Measurements from ENCODE around the gene AP1M2.
"Not testable (repeated sequence)": the region's sequence is repeated elsewhere in the genome, so short reads cannot be mapped to it uniquely, and the experiment has no call there.

The AP1M2 gene

GRCh38 chr19:10565028-10565566 lies 22.0 kb downstream of the AP1M2 start:
- DNase-seq (ENCODE audit: low read depth): no peak

- DNase-seq (ENCODE audit: low read depth): no peak
These were observed 24.5 kb downstream of the AP1M2 start for GRCh38 chr19:10562609-10563008.

- no peak for DNase-seq (ENCODE audit: low read depth)
These were observed 27.0 kb downstream of the AP1M2 start for GRCh38 chr19:10560154-10560553.

GRCh38 chr19:10557603-10558197 lies 29.4 kb downstream of the AP1M2 start:
- no peak for DNase-seq (ENCODE audit: low read depth)

- DNase-seq (ENCODE audit: low read depth): no peak
These were observed 31.5 kb downstream of the AP1M2 start for GRCh38 chr19:10555610-10555973.

GRCh38 chr19:10554760-10555609 lies 32.1 kb downstream of the AP1M2 start:
- DNase-seq (ENCODE audit: low read depth): no peak

- no peak for DNase-seq (ENCODE audit: low read depth)
These were observed 33.1 kb downstream of the AP1M2 start for GRCh38 chr19:10553943-10554381.

- DNase-seq (ENCODE audit: low read depth): no peak
These were observed 33.9 kb downstream of the AP1M2 start for GRCh38 chr19:10553087-10553667.

- DNase-seq (ENCODE audit: low read depth): no peak
These were observed 34.5 kb downstream of the AP1M2 start for GRCh38 chr19:10552510-10553053.

GRCh38 chr19:10551698-10552301 lies 35.3 kb downstream of the AP1M2 start:
- DNase-seq (ENCODE audit: low read depth): no peak

GRCh38 chr19:10551006-10551405 lies 36.1 kb downstream of the AP1M2 start:
- DNase-seq (ENCODE audit: low read depth): not testable (repeated sequence)

GRCh38 chr19:10550336-10550735 lies 36.8 kb downstream of the AP1M2 start:
- DNase-seq (ENCODE audit: low read depth): no peak

- no peak for DNase-seq (ENCODE audit: low read depth)
These were observed 37.4 kb downstream of the AP1M2 start for GRCh38 chr19:10549733-10550132.

- no peak for DNase-seq (ENCODE audit: low read depth)
These were observed 38.3 kb downstream of the AP1M2 start for GRCh38 chr19:10548746-10549276.

GRCh38 chr19:10546817-10547216 lies 40.3 kb downstream of the AP1M2 start:
- no peak for DNase-seq (ENCODE audit: low read depth)

GRCh38 chr19:10544753-10545251 lies 42.3 kb downstream of the AP1M2 start:
- no peak for DNase-seq (ENCODE audit: low read depth)

GRCh38 chr19:10544242-10544752 lies 42.8 kb downstream of the AP1M2 start:
- DNase-seq (ENCODE audit: low read depth): no peak

- DNase-seq (ENCODE audit: low read depth): peak; percentile 54
These were observed 43.5 kb downstream of the AP1M2 start, which contains the start of gene ATG4D for GRCh38 chr19:10543420-10544241. TSS of gene ATG4D (plus strand) at chr19:10543904. CDS start at chr19:10544091, 187 bp downstream.

- no peak for DNase-seq (ENCODE audit: low read depth)
These were observed 44.1 kb downstream of the AP1M2 start for GRCh38 chr19:10543059-10543419.

GRCh38 chr19:10539016-10539415 lies 48.1 kb downstream of the AP1M2 start:
- DNase-seq (ENCODE audit: low read depth): not testable (repeated sequence)

Data from fibroblast of gingiva (primary cell).